Nephron progenitor cell (in vitro differentiated cells): Measurements from ENCODE around the gene UBL7.

ENCODE experiments used
- DNase-seq: peaks from one replicate; pipeline ENCODE4 v3.0.0; 2021
- H3K27ac Mint-ChIP-seq: 2 replicates; pipeline ENCODE4 v1.8.0; 2021; ENCODE audit warnings: mild to moderate bottlenecking, moderate library complexity, mixed read lengths
- H3K27me3 Mint-ChIP-seq: 2 replicates; pipeline ENCODE4 v1.8.0; 2021; ENCODE audit warnings: mild to moderate bottlenecking, low read depth, mixed read lengths; ENCODE audit not compliant: poor library complexity
- H3K36me3 Mint-ChIP-seq: 2 replicates; pipeline ENCODE4 v1.8.0; 2021; ENCODE audit warnings: low read depth, mixed read lengths
- H3K4me1 Mint-ChIP-seq: 2 replicates; pipeline ENCODE4 v1.8.0; 2021; ENCODE audit warnings: mixed read lengths
- H3K4me3 Mint-ChIP-seq: 2 replicates; pipeline ENCODE4 v1.8.0; 2021; ENCODE audit warnings: mild to moderate bottlenecking, moderate library complexity, mixed read lengths
- H3K9me3 Mint-ChIP-seq: 2 replicates; pipeline ENCODE4 v1.8.0; 2021; ENCODE audit warnings: mild to moderate bottlenecking, moderate library complexity, mixed read lengths
- TF ChIP-seq, protein P1 (sequence below): fragments of 200-600 bp; sonication (generic); IDR thresholded peaks from 2 replicates; pipeline ENCODE4 v1.5.0; 2021; ENCODE audit warnings: antibody characterized with exemption

UBL7 gene, protein sequence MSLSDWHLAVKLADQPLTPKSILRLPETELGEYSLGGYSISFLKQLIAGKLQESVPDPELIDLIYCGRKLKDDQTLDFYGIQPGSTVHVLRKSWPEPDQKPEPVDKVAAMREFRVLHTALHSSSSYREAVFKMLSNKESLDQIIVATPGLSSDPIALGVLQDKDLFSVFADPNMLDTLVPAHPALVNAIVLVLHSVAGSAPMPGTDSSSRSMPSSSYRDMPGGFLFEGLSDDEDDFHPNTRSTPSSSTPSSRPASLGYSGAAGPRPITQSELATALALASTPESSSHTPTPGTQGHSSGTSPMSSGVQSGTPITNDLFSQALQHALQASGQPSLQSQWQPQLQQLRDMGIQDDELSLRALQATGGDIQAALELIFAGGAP

DNA sequence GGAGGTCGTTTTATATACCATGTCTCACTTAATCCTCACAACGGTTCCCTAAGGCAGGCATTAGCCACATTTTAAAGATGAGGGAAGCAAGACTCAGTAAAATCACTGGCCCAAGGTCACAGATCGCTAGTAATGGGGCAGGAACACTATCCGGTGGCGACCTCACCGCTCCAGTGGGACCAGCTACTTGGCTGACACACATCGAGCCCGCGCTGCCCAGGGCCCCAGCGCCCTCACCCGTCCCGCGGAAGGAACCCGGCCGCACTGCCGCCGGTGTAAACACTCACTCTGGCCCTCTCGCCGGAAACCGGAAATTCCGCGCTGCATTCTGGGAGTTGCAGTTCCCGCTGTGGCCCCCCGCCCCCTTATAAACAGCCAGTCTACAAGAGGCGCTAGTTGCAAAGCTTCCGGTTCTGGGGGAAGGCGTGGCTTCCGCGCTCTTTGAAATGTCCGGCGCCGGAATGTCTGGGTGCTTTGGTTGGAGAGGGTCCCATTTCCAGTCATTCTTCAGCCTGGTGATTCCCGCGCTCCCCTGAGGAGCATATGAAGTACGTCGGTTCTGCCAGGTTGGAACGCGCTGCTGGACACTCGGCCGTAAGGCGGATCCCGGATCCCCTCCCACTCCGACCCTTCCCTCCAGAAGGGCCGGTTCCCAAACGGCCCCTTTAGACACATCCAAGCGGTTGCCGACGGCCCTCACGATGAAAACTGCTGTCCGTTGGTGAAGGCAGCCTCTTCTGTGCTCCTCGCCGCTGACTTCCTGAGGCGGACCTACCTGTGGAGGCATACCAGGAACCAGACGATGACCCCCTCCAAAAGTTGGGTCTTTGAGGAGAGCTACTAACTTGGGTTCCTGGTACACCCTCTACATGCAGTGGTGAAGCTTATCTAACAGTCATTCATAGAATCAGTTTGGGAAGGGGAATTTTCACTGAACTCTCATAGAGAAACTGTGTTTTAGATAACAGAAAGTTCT is at the start of gene UBL7:
Gene UBL7, minus strand, starts transcription at position 290 of the 976 bp plus-strand sequence. CDS start 2,293 bp downstream, outside the sequence.
- Mint-ChIP-seq H3K4me1 (peaks cover 43% of the 10 kb centered on the region), H3K36me3 (peaks cover 56% of the 10 kb centered on the region), H3K27ac (peak within 1 kb of the TSS; percentile 100), H3K27me3 (peaks cover 8% of the 10 kb centered on the region), H3K9me3 (peaks cover 32% of the 10 kb centered on the region), H3K4me3 (peak within 1 kb of the TSS; percentile 87)
- DNase-seq = peak; percentile 98
- TF ChIP-seq, protein P1, sequence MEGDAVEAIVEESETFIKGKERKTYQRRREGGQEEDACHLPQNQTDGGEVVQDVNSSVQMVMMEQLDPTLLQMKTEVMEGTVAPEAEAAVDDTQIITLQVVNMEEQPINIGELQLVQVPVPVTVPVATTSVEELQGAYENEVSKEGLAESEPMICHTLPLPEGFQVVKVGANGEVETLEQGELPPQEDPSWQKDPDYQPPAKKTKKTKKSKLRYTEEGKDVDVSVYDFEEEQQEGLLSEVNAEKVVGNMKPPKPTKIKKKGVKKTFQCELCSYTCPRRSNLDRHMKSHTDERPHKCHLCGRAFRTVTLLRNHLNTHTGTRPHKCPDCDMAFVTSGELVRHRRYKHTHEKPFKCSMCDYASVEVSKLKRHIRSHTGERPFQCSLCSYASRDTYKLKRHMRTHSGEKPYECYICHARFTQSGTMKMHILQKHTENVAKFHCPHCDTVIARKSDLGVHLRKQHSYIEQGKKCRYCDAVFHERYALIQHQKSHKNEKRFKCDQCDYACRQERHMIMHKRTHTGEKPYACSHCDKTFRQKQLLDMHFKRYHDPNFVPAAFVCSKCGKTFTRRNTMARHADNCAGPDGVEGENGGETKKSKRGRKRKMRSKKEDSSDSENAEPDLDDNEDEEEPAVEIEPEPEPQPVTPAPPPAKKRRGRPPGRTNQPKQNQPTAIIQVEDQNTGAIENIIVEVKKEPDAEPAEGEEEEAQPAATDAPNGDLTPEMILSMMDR = no peak

DNA sequence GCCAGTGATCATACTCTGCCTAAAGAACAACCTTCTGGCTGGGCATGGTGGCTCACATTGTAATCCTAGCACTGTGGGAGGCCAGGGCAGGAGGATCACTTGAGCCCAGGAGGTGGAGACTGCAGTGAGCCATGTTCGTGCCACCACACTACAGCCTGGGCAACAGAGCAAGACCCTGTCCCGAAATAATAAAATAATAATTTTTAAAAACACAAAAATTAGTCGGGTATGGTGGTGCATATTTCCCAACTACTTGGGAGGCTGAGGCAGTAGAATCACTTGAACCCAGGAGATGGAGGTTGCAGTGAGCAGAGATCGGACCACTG is 45.5 kb upstream of the UBL7 start:
- no peak for DNase-seq
- Mint-ChIP-seq H3K27me3 (peaks cover 2% of the 10 kb centered on the region), H3K4me1 (no peaks in the 10 kb centered on the region), H3K4me3 (no peak overlapping the region), H3K36me3 (peaks cover 38% of the 10 kb centered on the region), H3K27ac (no peak overlapping the region), H3K9me3 (no peaks in the 10 kb centered on the region)
- TF ChIP-seq, protein P1 = no peak

DNA sequence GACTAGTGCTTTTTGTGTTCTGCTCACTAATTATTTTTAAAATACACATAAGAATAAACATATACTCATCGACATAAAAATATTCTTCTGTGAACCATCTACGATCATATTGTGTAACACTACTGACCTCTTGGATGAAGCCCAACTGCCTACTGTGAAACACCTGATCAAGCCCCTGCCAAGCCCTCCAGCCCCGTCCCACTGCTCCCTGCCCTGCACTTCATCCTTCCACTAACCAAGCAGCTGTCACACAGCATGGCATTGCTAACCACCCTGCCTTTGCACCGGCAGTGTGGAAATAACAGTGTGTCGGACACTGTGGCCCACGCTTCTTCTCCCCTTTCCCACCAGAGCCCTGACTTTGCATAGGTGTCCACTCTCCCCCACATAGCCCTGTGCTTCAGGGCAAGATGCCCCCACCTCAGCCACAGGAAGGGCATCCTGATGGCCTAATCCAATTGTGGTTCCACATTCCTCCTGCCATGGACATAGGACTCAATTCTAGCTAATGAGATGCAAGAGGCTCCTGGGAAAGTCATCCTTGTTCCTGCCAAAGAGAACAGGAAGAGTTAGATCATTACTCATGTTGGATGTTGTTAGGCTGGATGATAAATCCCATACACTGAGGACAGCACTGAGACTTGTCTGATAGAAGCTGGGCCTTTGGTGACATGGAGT is 45.0 kb upstream of the UBL7 start:
- H3K4me1 Mint-ChIP-seq = no peaks in the 10 kb centered on the region
- peaks cover 38% of the 10 kb centered on the region for H3K36me3 Mint-ChIP-seq
- TF ChIP-seq, protein P1 = no peak
- peaks cover 2% of the 10 kb centered on the region for H3K27me3 Mint-ChIP-seq
- no peak overlapping the region for H3K27ac Mint-ChIP-seq
- DNase-seq = no peak
- no peaks in the 10 kb centered on the region for H3K9me3 Mint-ChIP-seq
- H3K4me3 Mint-ChIP-seq = no peak overlapping the region

DNA sequence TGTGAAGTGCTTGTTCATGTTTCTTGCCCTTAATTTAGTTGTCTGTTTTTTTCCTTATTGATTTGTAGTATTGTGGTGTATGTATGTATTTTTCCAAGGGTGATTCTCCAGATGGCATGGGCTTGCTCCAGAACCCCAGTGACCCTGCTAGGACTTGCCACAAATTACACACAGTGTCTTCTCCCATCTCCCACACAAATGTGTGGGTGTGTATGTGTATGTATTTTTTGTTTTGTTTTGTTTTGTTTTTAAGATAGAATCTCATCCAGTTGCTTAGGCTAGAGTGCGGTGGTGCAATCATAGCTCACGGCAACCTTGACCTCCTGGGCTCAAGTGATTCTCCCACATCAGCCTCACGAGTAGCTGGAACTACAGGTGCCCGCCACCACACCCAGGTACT is 43.9 kb upstream of the UBL7 start:
- no peaks in the 10 kb centered on the region for H3K4me1 Mint-ChIP-seq
- peaks cover 39% of the 10 kb centered on the region for H3K36me3 Mint-ChIP-seq
- H3K9me3 Mint-ChIP-seq = no peaks in the 10 kb centered on the region
- no peak for DNase-seq
- H3K4me3 Mint-ChIP-seq = no peak overlapping the region
- H3K27me3 Mint-ChIP-seq = peaks cover 2% of the 10 kb centered on the region
- TF ChIP-seq, protein P1 = no peak
- H3K27ac Mint-ChIP-seq = no peak overlapping the region

DNA sequence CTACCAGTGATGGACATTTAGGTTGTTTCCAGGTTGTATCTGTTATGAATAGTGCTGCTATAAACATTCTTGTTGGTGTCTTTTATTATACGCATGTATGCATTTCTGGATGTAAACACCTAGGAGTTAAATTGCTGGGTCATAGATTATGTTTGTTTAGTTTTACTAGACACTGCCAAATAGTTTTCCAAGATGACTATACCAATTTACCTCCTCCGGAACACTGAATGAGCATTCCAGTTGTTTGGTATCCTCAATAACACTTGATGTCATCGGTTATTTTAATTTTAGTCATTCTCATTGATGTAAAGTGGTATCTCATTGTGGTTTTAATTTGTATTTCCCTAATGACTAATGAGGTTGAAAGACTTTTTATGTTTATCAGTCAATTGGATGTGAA is 43.5 kb upstream of the UBL7 start:
- TF ChIP-seq, protein P1 = no peak
- H3K4me3 Mint-ChIP-seq = no peak overlapping the region
- H3K9me3 Mint-ChIP-seq = no peaks in the 10 kb centered on the region
- H3K4me1 Mint-ChIP-seq = no peaks in the 10 kb centered on the region
- peaks cover 43% of the 10 kb centered on the region for H3K36me3 Mint-ChIP-seq
- H3K27ac Mint-ChIP-seq = no peak overlapping the region
- H3K27me3 Mint-ChIP-seq = peaks cover 2% of the 10 kb centered on the region
- no peak for DNase-seq
